Erythroblast (primary cell): ENCODE measurements around the gene TIMELESS.

ENCODE experiments used
- GATA1 ChIP-seq: IDR thresholded peaks from 2 replicates; pipeline ENCODE4 v1.6.1; 2011; ENCODE audit warnings: low read depth, mild to moderate bottlenecking, control low read depth, low read length, moderate library complexity
- POLR2A ChIP-seq: IDR thresholded peaks from 2 replicates; pipeline ENCODE4 v1.6.1; 2011; ENCODE audit warnings: mild to moderate bottlenecking, low read length

- TF ChIP-seq POLR2A (no peak), GATA1 (no peak)
Observed at GRCh38 chr12:56392331-56392730, 56.9 kb downstream of the TIMELESS start.
